Measurements from ENCODE around the gene ADGRE3.

DNA sequence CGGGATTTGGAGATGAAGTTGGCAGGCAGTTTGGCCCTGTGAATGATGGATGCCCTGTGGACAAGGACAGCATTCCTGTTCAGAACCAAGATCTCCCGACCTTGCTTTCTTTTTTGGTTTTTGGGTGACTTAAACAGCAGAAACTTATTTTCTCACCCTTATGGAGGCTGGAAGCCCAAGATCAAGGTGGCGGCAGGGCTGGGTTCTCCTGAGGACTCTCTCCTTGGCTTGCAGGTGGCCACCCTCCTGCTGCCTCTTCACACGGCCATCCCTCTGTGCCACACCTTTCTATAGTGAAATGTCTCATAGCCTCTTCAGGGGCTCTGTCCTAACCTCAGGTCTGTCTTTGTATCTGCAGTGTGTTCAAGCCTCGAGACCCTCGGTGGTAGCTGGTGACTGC, 29.2 kb upstream of the ADGRE3 start:
- TF ChIP-seq, protein P1, sequence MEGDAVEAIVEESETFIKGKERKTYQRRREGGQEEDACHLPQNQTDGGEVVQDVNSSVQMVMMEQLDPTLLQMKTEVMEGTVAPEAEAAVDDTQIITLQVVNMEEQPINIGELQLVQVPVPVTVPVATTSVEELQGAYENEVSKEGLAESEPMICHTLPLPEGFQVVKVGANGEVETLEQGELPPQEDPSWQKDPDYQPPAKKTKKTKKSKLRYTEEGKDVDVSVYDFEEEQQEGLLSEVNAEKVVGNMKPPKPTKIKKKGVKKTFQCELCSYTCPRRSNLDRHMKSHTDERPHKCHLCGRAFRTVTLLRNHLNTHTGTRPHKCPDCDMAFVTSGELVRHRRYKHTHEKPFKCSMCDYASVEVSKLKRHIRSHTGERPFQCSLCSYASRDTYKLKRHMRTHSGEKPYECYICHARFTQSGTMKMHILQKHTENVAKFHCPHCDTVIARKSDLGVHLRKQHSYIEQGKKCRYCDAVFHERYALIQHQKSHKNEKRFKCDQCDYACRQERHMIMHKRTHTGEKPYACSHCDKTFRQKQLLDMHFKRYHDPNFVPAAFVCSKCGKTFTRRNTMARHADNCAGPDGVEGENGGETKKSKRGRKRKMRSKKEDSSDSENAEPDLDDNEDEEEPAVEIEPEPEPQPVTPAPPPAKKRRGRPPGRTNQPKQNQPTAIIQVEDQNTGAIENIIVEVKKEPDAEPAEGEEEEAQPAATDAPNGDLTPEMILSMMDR (IDR thresholded peaks at IDR 0.05), result no peak
- no peak for TF ChIP-seq EZH2 (IDR thresholded peaks at IDR 0.05; ENCODE audit: borderline replicate concordance, insufficient read depth, low read depth, low read length, poor library complexity, severe bottlenecking)
